DMS114 treated with DMSO at 0.1 percent for 48 hours (cell line): ENCODE data around the gene BHLHE40.

ENCODE experiments used
- DNase-seq: peaks from one replicate; lab custom pipeline; 2025; ENCODE audit not compliant: unreplicated experiment; lab: John Stamatoyannopoulos, UW

The BHLHE40 gene

DNA sequence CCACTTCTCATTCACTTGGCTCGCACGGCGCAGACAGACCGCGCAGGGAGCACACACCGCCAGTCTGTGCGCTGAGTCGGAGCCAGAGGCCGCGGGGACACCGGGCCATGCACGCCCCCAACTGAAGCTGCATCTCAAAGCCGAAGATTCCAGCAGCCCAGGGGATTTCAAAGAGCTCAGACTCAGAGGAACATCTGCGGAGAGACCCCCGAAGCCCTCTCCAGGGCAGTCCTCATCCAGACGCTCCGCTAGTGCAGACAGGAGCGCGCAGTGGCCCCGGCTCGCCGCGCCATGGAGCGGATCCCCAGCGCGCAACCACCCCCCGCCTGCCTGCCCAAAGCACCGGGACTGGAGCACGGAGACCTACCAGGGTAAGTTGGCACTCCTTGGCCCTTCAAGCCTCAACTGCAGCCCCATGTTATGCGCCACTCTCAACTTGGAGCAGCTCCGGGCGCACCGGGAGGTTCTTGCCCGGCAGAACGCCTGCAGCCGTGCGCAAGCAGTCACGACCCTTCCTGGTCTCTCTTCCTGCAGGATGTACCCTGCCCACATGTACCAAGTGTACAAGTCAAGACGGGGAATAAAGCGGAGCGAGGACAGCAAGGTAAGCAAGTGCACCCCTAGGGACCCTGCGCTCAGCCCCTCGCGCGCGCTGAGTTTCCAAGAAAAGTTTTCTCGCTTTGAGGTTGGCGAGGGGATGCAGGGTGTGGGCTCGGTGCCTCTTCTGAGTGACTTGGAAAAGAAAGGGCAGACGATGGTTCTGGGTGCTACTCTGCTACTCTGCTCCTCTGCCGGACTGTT, at the start of gene BHLHE40:
Gene BHLHE40 (plus strand): TSS at position 10 of the 801 bp plus-strand sequence. CDS start 282 bp downstream, at position 292.
- no peak for DNase-seq

- no peak for DNase-seq
These were observed 48.7 kb upstream of the BHLHE40 start for GRCh38 chr3:4930501-4930900.

GRCh38 chr3:4934050-4934449, 45.2 kb upstream of the BHLHE40 start:
- DNase-seq, result no peak

DNA sequence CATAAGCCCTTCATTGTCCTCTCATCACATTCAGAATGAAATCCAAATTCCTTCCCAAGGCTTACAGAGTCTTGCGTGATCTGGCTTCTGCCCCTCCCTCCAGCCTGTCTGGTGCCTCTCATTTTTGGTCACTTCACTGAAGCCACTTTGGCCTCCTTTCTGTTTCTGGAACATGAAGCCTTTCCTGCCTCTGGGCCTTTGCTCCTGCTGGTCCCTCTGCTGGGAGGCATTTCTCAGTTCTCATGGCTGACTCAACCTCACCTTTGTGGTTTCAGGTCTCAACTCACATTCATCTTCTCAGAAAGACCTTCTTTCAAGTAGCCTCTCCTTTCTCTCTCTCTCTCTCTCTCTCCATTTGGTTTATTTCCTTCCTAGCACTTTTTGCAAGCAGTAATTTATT, 43.9 kb upstream of the BHLHE40 start:
- DNase-seq, result no peak

GRCh38 chr3:4936982-4937614, 42.1 kb upstream of the BHLHE40 start:
- DNase-seq, result no peak

DNA sequence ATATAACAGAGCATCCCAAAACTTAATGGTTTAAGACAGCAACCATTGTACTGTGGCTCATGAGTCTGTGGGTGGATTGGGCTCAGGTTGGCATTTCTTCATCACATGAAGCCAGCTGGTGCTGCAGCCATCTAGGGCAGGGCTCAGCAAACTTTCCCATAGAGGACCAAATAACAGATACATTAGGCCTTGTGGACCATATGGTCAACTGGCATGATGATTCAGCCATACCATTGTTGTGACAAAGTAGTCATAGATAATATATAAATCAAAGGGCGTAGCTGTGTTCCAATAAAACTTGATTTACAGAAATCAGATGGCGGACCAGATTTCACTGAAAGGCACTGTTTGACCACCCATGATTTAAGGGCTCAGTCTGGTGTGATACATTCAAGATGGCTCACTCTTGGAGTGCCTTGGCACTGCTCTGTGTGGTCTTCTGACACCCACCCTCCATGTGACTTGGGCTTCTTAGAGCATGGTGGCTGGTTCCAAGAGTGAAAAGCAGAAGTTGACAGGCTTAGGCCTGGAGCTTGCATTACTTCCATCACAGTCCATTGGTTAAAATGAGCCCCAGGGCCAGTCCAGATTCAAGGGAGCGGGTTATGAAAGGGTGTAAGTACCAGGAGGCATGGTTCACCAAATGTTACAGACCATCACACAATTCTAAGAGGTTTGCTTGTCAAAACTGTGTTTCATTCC, 40.8 kb upstream of the BHLHE40 start:
- DNase-seq, result no peak

DNA sequence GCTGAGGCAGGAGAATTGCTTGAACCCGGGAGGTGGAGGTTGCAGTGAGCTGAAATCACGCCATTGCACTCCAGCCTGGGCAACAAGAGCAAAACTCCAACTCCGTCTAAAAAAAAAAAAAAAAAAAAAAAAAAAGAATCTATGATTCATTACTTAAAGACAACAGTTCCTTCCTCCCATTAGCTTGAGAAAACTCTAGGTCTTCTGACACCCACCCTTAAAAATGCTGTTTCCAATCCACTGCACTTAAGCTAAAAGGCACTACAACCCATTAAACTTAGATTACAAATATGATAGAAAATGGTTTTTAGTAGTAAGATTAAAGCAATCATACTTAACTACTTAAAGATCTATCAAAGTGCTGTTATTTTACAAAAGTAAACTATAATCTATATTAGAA, 40.0 kb upstream of the BHLHE40 start:
- no peak for DNase-seq

- DNase-seq, result no peak
These were observed 38.3 kb upstream of the BHLHE40 start for GRCh38 chr3:4940985-4941384.

DNA sequence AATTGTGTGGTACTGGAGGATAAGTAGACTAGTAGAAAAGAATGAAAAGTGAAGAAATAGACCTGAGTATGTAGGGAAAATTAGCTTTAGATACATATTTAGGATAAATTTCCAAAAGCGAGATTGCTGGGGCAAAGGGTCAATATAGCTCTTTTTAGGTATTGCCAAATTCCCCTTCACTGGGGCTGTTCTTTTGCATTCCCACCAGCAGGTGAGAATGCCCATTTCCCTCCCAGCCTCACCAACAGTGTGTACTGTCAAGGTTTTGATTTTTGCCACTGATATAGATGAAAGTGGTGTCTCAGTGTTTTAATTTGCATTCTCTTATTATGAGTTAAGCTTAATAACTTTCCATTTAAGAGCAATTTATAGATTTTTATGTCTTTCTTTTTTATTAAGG, 35.7 kb upstream of the BHLHE40 start:
- no peak for DNase-seq

DNA sequence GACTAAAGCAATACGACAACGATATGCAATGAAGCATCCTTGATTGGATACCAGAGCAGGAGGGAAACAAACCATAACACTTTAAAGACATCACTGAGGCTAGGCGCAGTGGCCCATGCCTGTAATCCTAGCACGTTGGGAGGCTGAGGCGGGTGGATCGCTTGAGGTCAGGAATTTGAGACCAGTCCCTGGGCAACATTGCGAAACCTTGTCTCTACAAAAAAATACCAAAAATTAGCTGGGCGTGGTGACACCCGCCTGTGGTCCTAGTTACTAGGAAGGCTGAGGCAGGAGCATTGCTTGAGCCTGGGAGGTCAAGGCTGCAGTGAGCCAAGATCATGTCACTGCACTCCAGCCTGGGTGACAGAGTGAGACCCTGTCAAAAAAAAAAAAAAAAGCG, 33.9 kb upstream of the BHLHE40 start:
- DNase-seq, result no peak

- no peak for DNase-seq
These were observed 32.2 kb upstream of the BHLHE40 start for GRCh38 chr3:4947028-4947427.

DNA sequence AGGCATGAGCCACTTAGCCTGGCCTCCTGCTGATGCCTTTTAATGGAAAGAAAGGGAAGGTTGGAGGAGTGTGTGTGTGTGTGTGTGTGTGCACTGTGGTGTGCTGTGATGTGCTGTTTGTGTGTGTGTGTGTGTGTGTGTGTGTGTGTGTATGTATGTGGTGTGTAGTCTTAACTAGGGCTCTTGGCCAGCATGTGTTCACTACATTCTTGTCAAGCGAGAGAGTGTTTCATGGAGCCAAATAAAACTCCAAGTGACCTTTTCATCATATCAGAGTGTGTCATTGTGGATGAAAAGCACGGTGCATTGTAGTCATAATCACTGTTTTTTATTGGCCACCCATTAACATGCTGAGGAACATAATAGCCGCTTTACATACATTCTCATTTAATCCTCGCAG, 30.8 kb upstream of the BHLHE40 start:
- DNase-seq, result no peak

DNA sequence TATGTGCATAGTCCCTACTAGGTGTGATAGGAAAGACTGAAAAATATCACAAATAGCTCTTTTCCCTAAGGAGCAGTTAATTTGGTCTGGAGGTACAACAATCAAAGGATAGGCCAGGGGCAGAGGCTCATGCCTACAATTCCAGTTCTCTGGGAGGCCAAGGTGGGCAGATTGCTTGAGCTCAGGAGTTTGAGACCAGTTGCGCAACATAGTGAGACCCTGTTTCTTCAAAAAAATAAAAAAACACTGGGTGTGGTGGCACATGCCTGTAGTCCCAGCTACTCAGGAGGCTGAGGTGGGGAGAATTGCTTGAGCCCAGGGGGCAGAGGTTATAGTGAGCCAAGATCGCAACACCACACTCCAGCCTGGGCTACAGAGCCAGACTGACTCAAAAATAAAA, 30.2 kb upstream of the BHLHE40 start:
- no peak for DNase-seq

DNA sequence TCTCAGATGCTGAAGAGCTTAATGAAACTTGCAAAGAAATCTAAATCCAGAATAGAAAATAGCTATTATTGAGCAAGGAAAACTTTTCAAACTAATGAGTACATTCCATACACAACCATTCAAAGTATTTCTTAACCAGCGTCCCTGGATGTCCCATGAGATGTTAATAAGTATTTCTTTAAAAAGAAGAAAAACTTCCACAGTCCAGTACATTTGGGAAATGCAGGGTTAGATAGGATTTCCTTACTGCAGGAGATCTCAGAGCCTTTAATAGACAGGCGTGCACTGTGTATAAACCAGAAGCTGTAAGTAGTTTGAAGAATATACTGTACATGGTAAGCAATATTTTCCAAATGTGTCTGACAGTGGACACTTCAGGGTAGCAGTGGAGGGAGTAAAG, 29.6 kb upstream of the BHLHE40 start:
- DNase-seq, result no peak

DNA sequence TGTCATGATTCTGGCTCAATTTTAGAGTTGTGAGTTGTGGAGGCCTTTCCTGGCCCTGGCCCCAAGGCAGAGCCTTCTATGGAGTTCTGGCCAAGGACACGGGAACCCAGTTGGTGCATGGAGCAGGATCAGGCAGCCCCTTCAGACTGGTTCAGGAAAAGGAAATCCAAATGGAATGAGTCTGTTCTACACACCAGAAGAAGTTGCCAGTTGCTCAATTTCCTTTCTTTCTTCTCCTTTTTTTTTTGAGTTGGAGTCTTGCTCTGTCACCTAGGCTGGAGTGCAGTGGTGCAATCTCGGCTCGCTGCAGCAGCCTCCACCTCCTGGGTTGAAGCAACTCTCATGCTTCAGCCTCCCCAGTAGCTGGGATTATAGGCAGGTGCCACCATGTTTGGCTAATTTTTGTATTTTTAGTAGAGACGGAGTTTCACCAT, 28.9 kb upstream of the BHLHE40 start:
- DNase-seq, result no peak

DNA sequence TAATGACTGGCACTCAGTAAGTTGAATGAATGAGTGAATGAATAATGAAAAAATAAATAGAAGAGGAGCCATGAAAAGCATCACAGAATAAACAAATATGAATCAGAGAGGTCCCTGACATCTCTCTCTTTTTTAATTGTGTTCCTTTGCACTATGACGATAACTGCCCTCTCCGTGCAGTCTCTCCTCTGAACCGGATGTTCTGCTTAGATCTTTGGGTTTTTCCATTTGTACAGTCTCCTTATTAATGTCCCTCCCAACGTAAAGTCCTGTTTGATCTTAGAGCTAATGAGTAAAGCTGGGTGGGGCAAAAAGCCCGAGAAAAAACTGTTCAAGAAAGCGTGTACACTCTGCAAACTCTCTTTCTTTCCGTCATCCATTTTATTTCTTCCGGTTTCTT, 28.3 kb upstream of the BHLHE40 start:
- DNase-seq, result no peak

GRCh38 chr3:4953119-4953518, 26.1 kb upstream of the BHLHE40 start:
- no peak for DNase-seq

- no peak for DNase-seq
These were observed 24.8 kb upstream of the BHLHE40 start for GRCh38 chr3:4954256-4955000.

DNA sequence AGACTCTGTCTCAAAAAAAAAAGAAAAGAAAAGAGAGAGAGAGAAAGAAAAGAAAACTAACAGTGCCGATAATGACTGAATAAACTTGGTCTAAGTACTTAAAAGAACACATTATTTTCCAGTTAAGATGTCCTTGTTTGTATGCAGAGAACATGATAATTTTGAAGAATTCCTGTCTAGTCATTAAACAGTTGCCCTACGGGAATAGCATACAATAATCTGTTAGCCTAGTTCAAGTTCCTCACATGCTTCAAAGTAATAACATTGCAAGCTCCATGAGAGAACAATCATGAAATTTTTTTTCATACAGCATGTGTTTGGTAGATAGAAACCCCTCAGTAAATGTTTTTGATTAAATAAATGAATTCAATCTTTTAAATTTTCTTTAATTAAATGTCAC, 23.1 kb upstream of the BHLHE40 start:
- DNase-seq, result no peak

DNA sequence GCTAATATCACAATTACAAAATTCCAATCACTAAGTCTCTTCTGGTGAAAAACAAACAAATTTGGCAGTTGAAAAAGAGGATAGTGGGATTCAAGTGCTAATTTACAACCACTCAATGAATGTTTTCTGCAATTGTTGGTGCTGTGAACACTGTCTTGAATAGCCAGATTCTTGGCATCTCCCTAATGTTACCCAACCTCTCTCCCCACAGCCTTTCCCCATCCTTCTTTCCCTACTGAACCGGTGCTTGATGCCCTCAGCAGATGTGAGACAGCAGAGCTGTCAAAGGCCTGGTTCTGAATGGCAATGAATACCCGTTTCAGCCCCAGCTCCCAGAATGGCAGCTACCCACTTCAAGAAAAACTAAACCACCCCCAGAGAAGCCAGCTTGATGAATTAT, 22.5 kb upstream of the BHLHE40 start:
- DNase-seq, result no peak

DNA sequence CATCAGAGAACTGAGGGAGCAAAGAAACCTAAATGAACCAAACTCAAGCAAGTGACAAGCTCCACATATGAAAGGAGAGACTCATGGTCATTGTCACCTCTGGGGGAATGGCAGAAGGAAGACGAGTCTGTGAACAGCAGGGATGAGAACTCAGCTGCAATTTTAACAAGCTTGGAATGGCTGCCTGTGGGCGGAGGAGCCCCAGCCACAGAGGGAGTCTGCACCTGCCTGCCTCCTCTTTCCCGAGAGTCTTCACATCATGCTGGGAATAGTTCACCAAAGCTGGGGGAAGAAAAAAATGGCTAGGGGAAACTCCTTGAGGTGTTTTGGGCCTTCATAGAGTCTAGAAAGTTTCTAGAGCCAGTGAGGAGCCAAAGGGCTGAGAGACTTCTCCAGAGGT, 21.3 kb upstream of the BHLHE40 start:
- no peak for DNase-seq
